Esophagus squamous epithelium (tissue), 4 donors: Measurements from ENCODE around the gene MOXD1.

Experiments used
- POLR2A ChIP-seq, 4 donors: fragments of 450-650 bp; IDR thresholded peaks; one replicate each; pipeline ENCODE4 v1.6.1; 2017; ENCODE audit warnings: antibody characterized with exemption in 4 of 4, mild to moderate bottlenecking in 4 of 4, moderate library complexity in 3 of 4
- TF ChIP-seq, protein P1 (sequence below), 6 experiments: fragments of 450-650 bp in 4 of 6; fragments of 200-600 bp in 2 of 6; sonication (generic) in 2 of 6; IDR thresholded peaks; one replicate each; pipeline ENCODE4 v1.5.1; 2016 to 2019; ENCODE audit warnings: antibody characterized with exemption in 6 of 6, mild to moderate bottlenecking in 4 of 6, moderate library complexity in 4 of 6

- TF ChIP-seq, protein P1, sequence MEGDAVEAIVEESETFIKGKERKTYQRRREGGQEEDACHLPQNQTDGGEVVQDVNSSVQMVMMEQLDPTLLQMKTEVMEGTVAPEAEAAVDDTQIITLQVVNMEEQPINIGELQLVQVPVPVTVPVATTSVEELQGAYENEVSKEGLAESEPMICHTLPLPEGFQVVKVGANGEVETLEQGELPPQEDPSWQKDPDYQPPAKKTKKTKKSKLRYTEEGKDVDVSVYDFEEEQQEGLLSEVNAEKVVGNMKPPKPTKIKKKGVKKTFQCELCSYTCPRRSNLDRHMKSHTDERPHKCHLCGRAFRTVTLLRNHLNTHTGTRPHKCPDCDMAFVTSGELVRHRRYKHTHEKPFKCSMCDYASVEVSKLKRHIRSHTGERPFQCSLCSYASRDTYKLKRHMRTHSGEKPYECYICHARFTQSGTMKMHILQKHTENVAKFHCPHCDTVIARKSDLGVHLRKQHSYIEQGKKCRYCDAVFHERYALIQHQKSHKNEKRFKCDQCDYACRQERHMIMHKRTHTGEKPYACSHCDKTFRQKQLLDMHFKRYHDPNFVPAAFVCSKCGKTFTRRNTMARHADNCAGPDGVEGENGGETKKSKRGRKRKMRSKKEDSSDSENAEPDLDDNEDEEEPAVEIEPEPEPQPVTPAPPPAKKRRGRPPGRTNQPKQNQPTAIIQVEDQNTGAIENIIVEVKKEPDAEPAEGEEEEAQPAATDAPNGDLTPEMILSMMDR (IDR thresholded peaks at IDR 0.05), result no peak
- no peak for TF ChIP-seq POLR2A (IDR thresholded peaks at IDR 0.05)
Observed at GRCh38 chr6:132412656-132413498, 11.6 kb upstream of the MOXD1 start.
